Esophagus mucosa (tissue), 1 donor: ENCODE results near the gene CHSY1. TPM values are rescaled to one million over a fixed set of nuclear protein-coding genes. Genes with fewer than 3 reads are reported as not detected.

Source experiments
- ATAC-seq: fragments of 200-7000 bp; cut with Tn5 transposase; one replicate; pipeline ENCODE4 v1.9.1; 2020
- total RNA-seq: library from RNA; stranded (reverse); gene quantifications from one replicate; pipeline ENCODE4 v1.2.4, GENCODE V29; 2023
- donor health status: DM: yes; HTN: yes; CAD: no.

Gene CHSY1
- total RNA-seq, 1 donor from 2014 or later: 10.0 TPM

DNA sequence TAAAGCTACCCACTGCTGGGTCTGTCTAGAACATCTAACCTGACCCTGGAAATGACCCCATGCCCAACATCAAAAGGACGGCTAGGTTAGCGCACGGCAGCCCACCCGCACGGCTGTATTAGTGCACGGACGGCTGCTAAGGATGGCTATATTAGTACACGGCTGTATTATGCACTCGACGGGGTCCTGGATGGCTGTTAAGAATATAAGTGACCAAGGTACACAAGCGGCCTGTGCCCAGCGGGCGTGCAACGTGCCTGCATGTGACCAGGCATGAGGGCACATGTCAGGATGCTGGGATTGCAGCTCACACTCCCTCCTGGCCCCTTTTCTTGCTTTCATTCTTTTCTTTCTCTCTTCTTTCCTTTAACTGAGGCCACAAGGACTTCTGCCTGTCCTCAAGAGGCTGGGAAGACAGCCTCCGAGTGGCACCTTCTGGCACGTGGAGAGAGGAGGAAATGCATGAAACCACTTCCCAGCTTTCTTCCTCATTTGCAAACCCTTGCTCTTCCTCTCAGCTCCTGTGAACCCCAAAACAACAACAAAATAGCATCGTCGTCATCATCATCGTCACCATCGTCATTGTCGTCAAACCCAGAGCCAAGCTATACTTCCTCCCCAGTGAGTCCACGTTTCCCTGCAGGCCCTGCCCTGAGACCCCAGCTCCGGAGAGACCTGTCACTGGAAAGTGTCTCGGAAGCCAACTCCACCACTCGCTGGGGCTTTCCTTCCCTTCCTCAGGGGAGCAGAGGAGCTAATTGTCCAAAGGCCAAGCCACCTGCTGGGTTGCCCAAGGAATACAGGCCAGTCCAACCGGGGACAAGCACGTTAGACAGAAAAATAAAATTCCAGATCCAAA lies 101.8 kb downstream of the CHSY1 start:
- ATAC-seq: no peak

DNA sequence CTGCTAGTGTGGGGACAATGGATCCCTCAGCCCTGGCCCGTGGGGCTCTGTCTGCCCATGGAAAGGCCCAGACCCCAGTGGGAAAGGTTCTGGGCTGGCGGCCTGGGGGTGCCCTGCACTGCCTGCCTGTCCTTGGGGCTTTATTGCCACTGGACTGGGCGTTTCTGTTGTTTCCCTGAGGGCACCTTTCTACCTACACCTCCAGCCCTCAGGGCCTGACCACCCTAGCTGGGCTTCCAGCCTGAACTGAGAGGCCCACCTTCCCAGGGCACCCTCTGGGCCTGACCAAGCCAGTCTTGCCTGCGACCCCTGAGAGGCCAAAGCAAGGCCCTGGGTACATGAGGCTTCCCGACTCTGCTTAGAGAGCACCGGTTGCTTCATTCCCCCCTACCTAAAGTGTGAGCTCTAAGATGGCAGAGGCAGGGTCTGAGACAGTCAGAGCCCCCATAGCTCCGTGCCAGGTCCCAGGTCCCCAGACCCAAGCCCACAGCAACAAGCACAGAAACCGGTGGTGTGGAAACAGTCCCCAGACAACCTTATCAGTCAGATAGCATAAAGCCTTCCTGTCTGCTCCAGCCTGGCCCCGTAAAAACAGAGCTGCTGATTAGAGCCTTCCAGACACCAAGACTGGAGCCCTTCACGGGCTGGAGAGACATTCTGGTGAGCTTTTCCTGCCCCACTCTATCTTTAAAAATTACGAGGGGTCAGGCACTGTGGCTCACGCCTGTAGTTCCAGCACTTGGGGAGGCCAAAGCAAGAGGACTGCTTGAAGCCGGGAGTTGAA lies 102.8 kb downstream of the CHSY1 start:
- ATAC-seq: peak; percentile 22

DNA sequence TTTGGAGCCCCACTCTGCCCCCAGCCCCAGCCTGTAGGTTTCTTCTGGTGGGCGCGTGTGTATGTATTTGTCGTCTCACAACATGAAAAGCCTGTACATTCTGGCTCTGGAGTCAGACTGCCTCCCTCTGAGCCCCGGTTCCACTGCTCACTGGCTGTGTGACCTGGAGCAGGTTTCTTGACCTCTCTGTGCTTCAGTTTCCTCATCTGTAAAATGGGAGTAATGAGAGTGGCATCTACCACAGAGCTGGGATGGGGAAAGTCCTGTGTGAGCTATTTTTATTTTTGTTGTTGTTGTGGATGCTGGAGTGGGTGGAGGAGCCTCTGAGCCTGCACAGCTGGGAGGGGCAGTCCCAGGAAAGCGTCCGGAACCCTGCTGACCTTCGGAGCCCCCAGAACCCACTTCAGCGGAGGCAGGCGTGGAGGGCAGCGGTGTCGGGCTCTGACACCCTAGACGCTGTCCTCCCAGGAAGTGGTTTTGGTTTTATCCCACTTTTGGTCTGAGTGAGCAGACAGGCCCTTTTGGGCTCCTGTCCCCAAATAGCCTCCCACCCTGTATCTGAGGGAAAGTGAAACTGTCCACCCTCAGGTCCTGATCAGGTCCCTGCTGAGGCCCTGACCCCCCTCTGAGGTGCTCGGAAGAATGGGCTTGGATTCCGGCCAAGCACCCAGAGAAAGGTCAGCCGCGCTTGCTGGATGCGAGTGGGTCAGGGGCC lies 103.5 kb downstream of the CHSY1 start:
- ATAC-seq: peak; percentile 15

DNA sequence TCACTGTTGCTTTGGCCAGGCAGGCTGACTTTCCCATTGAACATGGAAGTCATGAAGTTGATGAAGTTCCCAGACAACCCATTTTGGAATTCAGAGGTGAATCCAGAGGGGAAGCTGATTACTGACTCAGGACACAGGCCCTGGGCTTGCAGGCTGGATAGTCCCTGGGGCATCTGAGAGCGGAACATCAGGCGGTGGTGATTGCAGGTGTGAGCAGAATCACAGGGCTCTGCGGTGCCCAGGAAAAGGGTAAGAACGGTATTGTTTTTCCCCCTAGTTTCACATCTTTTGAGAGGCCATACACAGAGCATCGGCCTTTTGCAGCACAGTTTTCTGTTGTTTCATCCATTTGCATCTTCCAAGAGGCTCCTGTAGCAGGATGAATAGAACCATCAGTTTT lies 104.7 kb downstream of the CHSY1 start:
- no peak for ATAC-seq

DNA sequence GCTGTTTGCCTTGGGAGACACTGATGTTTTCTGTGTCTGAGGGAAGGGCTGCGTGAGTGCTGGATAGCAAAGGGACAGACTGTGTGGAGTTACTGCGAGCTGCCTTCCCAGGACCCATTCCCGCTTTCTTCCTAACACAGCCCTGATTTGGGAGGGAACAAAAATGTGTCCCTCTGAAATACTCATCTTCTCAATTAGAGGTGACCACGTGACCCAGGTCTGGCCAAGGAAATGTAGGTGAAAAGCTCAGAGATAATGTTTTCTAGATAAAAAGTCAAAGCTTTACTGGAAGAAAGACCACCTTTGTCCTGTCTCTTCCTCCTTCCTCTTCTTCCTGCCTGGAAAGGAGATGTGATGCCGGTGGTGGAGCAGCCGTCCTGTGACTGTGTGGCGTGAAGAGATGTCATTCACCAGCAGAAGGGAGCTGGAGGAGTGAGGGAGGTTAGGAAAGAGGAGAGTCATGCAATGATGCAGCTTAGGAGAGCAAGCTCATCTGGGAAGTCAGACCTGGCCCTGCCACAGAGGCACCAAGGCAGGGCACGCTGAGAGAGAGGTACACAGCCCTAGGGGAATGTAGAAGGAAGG lies 105.6 kb downstream of the CHSY1 start:
- no peak for ATAC-seq

DNA sequence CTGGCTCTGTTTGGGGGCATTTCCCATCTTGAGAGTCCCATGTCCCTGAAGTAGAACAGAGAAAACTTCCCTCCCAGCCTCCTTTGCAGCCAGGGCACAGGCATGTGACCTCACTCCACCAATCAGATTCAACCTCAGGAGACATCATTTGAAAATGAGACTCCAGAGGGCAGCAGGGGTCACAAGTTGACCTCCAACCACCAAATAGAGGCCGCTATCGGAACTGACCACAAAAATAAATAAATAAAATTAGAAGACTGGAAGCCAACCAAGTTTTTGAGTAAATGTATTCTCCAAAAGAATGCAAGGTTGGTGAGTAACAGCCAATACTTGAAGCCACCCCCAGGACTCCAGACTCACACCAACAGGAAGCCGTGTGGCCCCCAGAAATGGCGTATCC lies 106.5 kb downstream of the CHSY1 start:
- no peak for ATAC-seq

DNA sequence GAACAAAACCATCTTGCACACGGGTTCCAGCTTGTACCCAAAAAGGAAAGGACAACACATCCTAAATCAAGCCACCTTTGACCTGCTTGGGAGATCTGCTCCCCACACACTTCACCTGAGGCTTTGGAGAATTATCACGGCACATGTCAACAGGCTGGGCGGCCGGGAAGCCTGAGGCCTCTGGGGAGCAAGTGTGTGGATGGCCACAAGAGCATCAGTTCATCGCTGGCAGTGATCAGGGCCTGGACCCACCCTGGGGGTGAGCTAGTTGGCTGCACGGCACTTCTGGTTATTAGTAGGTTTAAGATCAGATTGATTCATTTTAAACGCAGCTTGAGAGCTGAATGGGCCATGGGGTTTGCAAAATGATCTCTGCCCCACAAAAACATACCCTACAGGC lies 108.5 kb downstream of the CHSY1 start:
- ATAC-seq: no peak

DNA sequence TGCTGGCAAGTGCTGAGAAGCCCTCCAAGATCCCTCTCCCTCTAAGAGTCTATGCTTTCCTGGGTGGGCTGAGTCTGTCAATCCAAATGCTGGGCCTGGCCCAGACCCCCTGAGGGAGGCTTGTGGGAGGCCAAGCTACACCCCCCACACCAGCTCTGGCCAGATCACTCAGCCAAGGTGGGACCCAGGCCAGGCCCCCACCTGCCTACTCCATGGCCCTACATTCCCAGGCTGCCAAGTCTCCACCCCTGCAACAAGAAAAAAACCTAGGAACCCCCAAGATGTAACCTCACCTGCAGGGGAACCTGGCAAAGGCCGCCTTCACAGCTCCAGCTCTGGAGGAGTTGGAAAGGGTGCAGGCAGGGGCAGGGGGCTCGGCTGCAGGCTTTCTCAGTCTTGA lies 109.1 kb downstream of the CHSY1 start:
- ATAC-seq: no peak

DNA sequence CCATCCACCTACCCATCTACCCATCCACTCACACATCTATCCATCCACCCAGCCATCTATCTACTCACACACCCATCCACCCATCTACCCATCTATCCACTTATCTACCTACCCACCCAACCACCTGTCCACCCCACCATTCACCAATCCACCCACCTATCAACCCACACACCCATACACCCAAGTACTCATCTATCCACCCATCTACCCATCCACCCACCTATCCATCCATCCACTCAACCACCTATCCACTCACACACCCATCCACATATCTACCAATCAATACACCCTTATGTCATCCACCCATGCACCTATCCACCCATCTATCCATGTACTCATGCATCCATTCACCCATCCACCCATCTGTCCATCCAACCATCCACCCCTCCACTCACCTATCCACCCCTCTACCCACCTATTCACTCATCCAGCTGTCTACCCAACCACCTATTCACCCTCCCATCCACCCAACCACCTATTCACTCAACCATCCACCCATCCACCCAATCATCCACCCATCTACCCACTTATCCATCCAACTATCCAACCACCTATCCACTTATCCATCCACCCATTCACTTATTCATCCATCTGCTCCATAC lies 109.8 kb downstream of the CHSY1 start:
- ATAC-seq: no peak

DNA sequence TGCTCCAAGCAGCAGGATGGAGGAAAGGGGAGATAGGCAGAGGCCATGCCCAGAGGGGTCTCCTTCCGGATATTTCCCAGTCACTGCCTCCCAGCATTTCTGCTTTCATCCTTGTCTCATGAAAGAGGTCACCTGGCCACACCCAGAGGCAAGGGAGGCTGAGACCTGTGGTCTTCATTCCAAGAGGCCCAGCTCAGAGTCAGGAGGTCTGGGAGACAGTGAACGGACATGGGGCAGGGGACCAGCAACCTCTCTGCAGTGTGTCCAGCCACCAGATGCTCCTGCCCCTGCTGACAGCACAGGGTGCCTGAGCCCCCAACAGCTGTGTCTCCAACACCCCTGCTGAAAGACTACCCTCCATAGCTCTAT lies 111.2 kb downstream of the CHSY1 start:
- ATAC-seq: no peak

DNA sequence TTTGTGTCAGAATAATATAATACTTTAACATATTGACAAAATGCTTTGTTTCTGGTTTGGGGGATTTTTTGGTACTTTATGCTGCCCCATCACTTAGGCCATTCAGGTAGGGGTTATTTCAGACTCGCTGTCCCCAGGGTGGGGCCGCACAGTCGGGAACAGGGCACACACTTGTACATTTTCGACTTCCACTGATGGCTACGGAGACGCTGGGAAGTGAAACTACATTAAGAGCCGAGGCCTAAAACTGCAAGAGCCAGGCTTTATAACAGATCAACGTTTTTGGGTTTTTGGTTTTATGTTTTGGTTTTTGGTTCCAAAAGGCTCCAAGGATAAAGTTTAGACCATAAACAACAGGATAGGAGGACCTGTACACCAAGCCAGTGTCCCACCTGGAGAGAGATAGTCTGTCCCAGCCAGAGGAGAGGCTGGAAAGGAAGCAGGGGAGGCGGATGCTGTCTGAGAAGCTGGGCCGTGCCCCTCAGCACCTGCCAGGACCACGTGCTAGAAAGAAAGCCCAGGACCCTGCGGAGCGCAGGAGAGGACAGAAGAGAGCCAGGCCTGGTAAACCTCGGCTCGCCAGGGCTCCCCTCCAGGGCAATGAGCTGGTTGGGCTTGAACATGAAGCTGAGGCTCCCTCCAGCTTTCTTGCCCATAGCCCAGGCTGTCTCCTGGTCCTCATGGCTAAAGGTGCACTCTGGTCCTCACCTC lies 111.7 kb downstream of the CHSY1 start:
- no peak for ATAC-seq

DNA sequence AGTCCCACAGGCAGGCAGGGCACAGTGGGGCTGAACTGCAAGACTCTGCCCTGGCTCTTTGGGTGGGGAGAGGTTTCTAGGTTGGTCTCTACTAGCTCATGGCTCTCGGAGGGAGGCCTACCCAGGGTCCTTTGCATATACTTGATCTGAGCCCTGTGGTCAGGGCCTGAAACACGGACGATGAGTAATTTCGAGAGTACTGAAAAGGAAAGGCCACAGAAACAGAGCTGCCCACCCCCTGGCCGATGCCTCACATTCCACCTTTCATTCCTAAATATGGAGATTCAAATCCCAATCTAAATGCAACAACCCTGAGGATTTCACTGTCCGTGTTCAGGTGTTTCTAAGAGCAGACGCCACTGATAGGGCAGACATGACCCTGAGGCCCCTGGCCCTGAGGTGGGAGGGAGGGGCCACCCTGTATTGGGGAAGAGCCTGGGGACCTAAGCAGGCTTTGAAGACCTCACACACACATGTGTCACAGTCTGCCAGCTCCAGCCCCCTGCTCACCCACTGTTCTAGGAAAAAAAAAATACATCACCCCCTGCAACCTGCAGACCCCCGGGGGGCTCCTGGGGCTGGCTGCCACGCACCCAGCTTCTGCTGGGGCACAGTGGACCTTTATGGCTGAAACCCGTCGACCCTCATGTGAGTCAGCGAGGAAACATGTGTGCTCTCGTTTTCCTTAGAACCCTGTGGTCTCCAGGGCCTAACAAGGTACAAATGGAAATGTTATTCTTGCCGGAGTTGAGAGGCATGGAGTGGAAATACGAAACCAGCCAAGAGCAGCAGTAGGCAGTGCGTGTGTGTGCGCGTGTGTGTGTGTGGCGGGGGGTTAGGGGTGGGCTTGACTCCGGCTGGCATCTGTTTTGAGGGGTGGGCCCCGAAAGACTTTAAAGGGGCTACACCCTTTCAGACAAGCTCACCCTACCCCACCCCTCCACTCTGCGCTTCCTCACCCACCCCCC lies 112.7 kb downstream of the CHSY1 start:
- ATAC-seq: no peak

DNA sequence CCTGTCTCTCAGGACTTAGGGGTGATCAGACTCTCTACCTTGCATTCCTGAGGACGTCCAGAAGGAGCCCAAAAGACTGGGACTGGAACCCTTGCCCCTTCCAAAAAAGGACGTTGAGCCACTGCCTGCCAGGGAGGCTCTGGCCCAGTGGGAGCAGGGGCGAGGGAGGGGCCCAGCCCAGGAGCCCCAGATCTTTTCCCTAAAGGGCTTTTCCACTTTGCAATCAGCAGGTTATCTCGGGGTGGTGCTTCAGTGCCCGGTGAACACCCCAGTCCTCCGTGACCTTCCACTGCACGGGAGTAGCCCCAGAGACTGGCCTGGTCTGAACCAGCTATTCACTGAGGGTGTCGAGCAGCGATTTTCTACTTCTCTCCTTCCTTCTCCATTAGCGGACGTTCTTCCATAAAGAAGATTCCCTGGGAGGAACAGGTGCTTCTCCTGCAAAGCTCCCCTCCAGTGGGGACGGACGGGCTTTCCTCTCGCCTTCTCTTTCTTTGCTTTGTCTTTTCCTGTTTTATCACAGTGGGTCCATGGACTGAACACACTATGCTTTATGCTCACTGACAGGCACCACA lies 113.7 kb downstream of the CHSY1 start:
- no peak for ATAC-seq

DNA sequence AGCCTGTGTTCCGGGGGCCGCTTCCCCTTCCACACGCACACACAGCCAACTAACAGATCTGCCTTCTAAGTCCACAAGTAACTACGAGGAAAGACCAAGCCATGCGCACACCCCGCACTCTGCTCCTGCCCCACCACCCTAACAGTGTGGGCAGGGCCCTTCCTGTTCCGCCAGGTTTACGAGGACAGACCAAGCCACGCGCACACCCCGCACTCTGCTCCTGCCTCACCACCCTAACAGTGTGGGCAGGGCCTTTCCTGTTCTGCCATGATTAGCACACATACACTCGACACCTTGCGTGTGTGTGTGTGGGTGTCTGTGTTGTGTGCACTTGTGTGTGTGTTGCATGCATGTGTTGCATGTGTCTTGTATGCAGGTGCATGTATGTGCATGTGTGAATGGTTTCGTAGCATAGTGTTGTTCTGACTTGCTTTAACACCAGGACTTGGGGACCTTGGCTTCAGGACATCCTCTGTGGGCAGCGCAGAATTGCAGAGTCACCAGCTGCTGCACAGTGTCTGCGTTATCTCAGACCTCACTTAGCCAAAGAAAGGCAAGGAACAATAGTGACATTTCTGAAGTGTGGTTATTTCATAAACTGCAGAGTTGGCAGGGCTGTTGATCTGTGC lies 114.4 kb downstream of the CHSY1 start:
- ATAC-seq: peak; percentile 26

DNA sequence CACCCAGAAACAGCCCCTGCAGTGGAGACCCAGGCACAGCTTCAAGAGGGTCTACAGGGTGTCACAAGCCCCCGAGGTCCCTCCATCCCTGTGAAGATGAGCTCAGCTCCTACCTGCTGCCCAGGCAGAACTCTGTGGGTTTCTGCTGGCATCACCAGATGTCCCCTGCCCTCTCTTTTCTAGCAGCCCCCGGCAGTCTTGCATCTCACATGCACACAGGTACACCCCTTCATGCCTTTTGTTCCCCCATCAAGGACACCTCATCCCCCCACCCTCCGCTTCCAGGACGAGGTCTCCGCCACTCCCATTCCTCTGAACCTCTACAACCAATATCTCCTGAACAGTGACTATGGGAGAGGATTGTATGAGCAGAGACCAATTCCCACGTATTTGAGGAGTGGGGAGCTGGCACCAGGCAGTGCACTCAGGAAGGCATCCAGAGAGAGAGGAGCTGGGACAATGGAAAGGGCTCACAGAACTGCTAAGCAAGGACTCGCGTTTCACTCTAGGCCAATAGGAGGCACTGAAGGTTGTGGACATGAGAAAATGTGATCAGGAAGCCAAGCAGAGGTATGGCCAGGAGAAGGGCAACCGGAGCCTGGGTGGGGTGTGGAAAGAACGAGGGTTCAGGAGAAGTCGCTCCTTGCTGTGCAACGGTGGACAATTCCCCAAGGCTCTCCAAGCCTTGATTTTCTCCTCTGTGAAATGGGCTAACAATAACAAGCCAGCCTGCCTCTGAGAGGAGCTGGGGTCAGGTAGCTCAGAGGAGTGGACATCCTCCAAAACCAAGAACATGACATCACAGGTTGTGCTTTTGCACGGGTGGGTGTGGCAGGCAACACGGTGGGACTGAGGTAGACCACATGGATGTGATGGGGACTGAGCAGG lies 115.2 kb downstream of the CHSY1 start:
- no peak for ATAC-seq

DNA sequence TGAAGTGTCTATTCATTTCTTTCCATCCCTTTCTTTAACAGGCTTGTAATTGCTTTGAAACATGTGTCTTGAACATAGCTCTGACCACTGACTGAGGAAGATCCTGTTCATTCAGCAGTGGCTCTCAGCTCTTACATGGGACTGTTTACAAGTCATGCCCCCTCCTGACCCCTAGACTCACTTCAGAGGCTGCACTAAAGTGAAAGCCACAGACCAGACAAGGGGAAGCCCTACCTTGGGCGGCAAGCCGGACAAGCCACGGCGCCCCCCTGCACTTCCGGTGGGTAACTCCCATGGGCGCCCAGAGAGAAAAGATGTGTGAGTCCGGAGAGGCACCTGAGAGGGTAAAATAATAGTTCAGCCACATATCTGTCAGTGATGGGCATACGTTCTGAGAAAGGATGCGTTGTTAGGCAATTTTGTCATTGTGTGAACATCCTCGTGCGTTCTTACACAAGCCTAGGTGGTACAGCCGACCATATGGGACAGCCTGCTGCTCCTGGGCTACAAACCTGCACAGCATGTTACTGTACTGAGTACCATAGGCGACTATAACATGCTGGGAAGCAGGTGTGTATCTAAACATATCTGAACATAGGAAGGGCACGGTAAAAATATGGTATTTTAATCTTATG lies 116.2 kb downstream of the CHSY1 start:
- ATAC-seq: no peak

DNA sequence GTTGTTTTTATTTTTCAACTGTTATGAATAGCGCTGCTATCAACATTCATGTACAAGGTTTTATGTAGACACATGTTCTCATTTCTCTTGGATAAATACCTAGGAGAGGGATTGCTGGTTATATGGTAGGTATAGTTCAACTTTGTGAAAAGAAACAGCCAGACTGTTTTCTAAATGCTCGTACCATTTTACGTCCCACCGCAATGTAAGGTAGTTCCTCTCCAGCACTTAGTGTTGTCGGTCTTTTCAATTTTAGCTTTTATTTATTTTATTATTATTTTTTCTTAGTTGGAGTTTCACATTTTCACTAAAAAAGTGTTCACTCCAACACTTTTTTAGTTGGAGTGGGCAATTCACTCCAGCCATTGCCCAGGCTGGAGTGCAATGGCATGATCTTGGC lies 117.1 kb downstream of the CHSY1 start:
- ATAC-seq: no peak

DNA sequence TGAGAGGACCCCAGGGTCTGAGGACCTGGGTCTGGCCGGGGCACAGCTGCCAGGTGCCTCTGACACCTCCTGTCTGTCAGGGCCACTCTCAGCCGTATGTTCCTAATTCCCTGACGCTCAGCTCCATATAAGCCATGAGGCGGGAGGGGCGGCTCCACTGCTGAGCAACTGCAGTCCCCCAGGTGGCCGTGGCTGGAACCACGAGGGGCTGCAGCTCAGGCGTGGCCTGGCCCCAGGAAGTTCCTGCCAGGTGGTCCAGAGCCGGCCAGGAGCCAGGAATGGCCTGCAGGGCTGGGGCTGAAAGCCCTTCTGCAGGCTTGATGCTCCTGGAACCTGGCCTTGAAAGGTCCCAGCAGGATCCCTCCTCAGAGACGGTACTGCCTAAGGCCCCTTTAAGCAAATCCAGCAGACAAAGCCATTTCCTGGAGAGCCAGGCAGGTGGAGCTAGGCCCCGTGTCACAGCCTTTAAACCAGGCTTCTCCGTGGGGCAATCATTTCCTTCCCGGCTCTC lies 118.0 kb downstream of the CHSY1 start:
- ATAC-seq: peak; percentile 12
